ENCODE results near the gene COL27A1.

DNA sequence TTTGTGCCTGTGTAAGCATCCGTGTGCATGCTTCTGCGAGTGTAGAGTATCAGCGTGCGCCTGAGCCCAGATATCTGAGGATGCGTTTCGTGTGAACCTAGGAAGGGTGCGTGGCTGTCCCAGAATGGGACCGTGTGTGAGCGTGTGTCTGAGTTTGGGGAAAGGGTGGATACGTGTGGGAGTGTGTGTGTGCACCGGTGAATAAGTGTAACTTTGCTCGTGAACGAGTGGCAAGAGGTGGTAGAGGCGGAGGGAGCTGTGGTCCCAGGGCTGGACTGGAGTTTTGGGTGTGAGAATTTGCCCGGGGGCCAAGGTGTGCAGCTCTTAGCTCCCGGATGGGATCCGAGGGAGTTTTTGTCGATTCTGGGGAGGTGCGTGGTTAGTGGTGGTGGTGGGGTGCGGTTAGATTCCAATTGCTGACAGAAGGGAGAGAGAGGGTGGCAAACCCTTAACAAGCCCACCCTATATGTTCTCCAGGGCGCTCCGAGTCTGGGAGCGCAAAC, 686 bp upstream of the COL27A1 start:
- TF ChIP-seq, protein P1, sequence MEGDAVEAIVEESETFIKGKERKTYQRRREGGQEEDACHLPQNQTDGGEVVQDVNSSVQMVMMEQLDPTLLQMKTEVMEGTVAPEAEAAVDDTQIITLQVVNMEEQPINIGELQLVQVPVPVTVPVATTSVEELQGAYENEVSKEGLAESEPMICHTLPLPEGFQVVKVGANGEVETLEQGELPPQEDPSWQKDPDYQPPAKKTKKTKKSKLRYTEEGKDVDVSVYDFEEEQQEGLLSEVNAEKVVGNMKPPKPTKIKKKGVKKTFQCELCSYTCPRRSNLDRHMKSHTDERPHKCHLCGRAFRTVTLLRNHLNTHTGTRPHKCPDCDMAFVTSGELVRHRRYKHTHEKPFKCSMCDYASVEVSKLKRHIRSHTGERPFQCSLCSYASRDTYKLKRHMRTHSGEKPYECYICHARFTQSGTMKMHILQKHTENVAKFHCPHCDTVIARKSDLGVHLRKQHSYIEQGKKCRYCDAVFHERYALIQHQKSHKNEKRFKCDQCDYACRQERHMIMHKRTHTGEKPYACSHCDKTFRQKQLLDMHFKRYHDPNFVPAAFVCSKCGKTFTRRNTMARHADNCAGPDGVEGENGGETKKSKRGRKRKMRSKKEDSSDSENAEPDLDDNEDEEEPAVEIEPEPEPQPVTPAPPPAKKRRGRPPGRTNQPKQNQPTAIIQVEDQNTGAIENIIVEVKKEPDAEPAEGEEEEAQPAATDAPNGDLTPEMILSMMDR (IDR thresholded peaks at IDR 0.05; ENCODE audit: low read depth, low read length): no peak
- TF ChIP-seq POLR2A (IDR thresholded peaks at IDR 0.05; ENCODE audit: extremely low read depth, insufficient read length) (no peak), MYC (IDR thresholded peaks at IDR 0.05; ENCODE audit: low read depth, low read length) (no peak)

Measured in NB4 (cell line).